A549 (cell line): ENCODE measurements around the gene CDK9. TPM values are rescaled to one million over a fixed set of nuclear protein-coding genes. Genes with fewer than 3 reads are reported as not detected.

ENCODE experiments used
- ATAC-seq, 2 experiments: fragments of 200-7000 bp in 1 of 2; fragments of >200 bp in 1 of 2; cut with Nextera tagmentation in 1 of 2; cut with Tn5 transposase in 1 of 2; 3 replicates each; pipeline versions ENCODE4 v1.8.0 to v1.9.1; 2018 to 2020; ENCODE audit warnings: mild to moderate bottlenecking in 1 of 2, moderate library complexity in 1 of 2
- CTCF ChIA-PET: fragments of 300-600 bp; sonication (Branson Sonifier 250); formaldehyde crosslinking; extraction: SDS; loops from one replicate; lab custom pipeline; 2021; ENCODE audit warnings: antibody characterized with exemption, inconsistent platforms; lab: Yijun Ruan, JAX
- POLR2A ChIA-PET: fragments of 350-600 bp; formaldehyde crosslinking; extraction: SDS; loops from one replicate; lab custom pipeline; 2021; ENCODE audit warnings: antibody characterized with exemption, inconsistent platforms; lab: Yijun Ruan, JAX
- DNase-seq, 2 experiments: peaks; one replicate each; pipeline versions ENCODE4 v3.0.0 to v3.0.0-alpha.2; 2011 to 2016; ENCODE audit warnings: low read depth in 1 of 2, low spot score in 1 of 2
- FAIRE-seq: peaks from 2 replicates; lab custom pipeline; 2011; peaks lifted over from hg19 to GRCh38; lab: Jason Lieb, UNC
- H3K27ac ChIP-seq, 2 experiments: fragments of >200 bp; sonication (Bioruptor Twin); formaldehyde crosslinking; 3 replicates each; pipeline ENCODE4 v1.5.1; 2016 to 2017
- H3K4me1 ChIP-seq: fragments of >200 bp; sonication (Bioruptor Twin); formaldehyde crosslinking; 3 replicates; pipeline ENCODE4 v1.6.1; 2016
- H3K4me2 ChIP-seq: fragments of >200 bp; sonication (Bioruptor Twin); formaldehyde crosslinking; 3 replicates; pipeline ENCODE4 v1.6.1; 2016
- H3K4me3 ChIP-seq: fragments of >200 bp; sonication (Bioruptor Twin); formaldehyde crosslinking; 3 replicates; pipeline ENCODE4 v1.5.1; 2016
- H3K9me3 ChIP-seq: fragments of >200 bp; sonication (Bioruptor Twin); formaldehyde crosslinking; 3 replicates; pipeline ENCODE4 v1.6.1; 2016
- CHD4 ChIP-seq: fragments of 200-600 bp; sonication (generic); IDR thresholded peaks from 2 replicates; pipeline ENCODE4 v1.6.1; 2016; ENCODE audit warnings: antibody characterized with exemption, mild to moderate bottlenecking, borderline replicate concordance
- GATA3 ChIP-seq: IDR thresholded peaks from 2 replicates; pipeline ENCODE4 v1.6.1; 2012; ENCODE audit warnings: borderline replicate concordance
- KDM1A ChIP-seq: fragments of 200-600 bp; sonication (generic); IDR thresholded peaks from 2 replicates; pipeline ENCODE4 v1.6.1; 2016; ENCODE audit warnings: low read depth, mild to moderate bottlenecking
- MAFK ChIP-seq: fragments of 450-650 bp; IDR thresholded peaks from 2 replicates; pipeline ENCODE4 v1.6.1; 2014; ENCODE audit not compliant: partially characterized antibody
- POLR2A ChIP-seq: IDR thresholded peaks from 2 replicates; pipeline ENCODE4 v1.6.1; 2012; ENCODE audit warnings: mild to moderate bottlenecking, low read length
- USF2 ChIP-seq: fragments of 450-650 bp; IDR thresholded peaks from 2 replicates; pipeline ENCODE4 v1.6.1; 2014; ENCODE audit warnings: antibody characterized with exemption
- ZC3H11A ChIP-seq: fragments of 450-650 bp; IDR thresholded peaks from 2 replicates; pipeline ENCODE4 v1.6.1; 2014; ENCODE audit warnings: antibody characterized with exemption, mild to moderate bottlenecking
- WGBS: methylation state at CpG from one replicate; pipeline ENCODE4 v1.1.6; 2017; ENCODE audit errors: missing lambda C conversion rate; 5-methylcytosine and 5-hydroxymethylcytosine counted together
- polyA plus RNA-seq, 4 experiments: library from polyadenylated mRNA; depleted of rRNA in 3 of 4; stranded (reverse); fragments of >200 nt; fragmentation: RNase III in 1 of 4; extraction: RNeasy Plus Mini Kit Qiagen cat#74134 plus additional on column Dnase treatment in 1 of 4; gene quantifications; 2 replicates in 3 of 4; 3 replicates in 1 of 4; pipeline ENCODE4 v1.2.3, GENCODE V29; 2011 to 2017
- TF ChIP-seq, protein P1 (sequence below): IDR thresholded peaks from 2 replicates; pipeline ENCODE4 v1.6.1; 2012
- TF ChIP-seq, protein P2 (sequence below): fragments of >200 bp; sonication (Bioruptor Twin); formaldehyde crosslinking; IDR thresholded peaks from 3 replicates; pipeline ENCODE4 v1.6.1; 2016
- TF ChIP-seq, protein P3 (sequence below): fragments of 200-600 bp; sonication (generic); IDR thresholded peaks from 2 replicates; pipeline ENCODE4 v1.6.1; 2016; ENCODE audit warnings: antibody characterized with exemption, mild to moderate bottlenecking, moderate library complexity
- TF ChIP-seq, protein P4 (sequence below): fragments of 250-450 bp; sonication (Bioruptor Pico); IDR thresholded peaks from 2 replicates; pipeline ENCODE4 v1.5.0; 2020; ENCODE audit warnings: low read depth, mild to moderate bottlenecking, moderate library complexity

The CDK9 gene
- polyA plus RNA-seq, 2 of the 4 experiments (the other 2 are of a cell fraction), result 43.8 to 45.7 TPM

GRCh38 chr9:127739614-127740330 lies 46.1 kb upstream of the CDK9 start:
- H3K27ac ChIP-seq, result peak overlapping the region; percentile 54 to 81

GRCh38 chr9:127741831-127742434 lies 43.9 kb upstream of the CDK9 start:
- FAIRE-seq, result no peak
- CTCF ChIA-PET, result interaction anchor here (0.6 to 9.6 kb wide), 10 partner anchors 9 to 200 kb away, joined by 3 to 114 read pairs (median 6); partner anchors contain the start of gene CDK9

More at GRCh38 chr9:127739614-127740330, 46.1 kb upstream of the CDK9 start:
- no peak for ATAC-seq
- POLR2A ChIA-PET, result interaction anchor here (1.4 to 2.0 kb wide), 2 partner anchors 31 to 46 kb away, joined by 5 to 9 read pairs; partner anchors contain the start of gene CDK9
- Histone ChIP-seq H3K4me2 (peak overlapping the region; percentile 89), H3K4me1 (peaks cover 34% of the 10 kb centered on the region), H3K4me3 (no peak overlapping the region), H3K9me3 (no peaks in the 10 kb centered on the region)
- 85% methylated on average over 19 of the region's 19 CpGs for WGBS
- CTCF ChIA-PET, result interaction anchor here (0.6 to 9.6 kb wide), 10 partner anchors 10 to 188 kb away, joined by 3 to 114 read pairs (median 4); partner anchors contain the start of genes CDK9, PTRH1 and TTC16
- no peak for FAIRE-seq
- TF ChIP-seq, protein P1, sequence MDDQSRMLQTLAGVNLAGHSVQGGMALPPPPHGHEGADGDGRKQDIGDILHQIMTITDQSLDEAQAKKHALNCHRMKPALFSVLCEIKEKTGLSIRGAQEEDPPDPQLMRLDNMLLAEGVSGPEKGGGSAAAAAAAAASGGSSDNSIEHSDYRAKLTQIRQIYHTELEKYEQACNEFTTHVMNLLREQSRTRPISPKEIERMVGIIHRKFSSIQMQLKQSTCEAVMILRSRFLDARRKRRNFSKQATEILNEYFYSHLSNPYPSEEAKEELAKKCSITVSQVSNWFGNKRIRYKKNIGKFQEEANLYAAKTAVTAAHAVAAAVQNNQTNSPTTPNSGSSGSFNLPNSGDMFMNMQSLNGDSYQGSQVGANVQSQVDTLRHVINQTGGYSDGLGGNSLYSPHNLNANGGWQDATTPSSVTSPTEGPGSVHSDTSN, result no peak
- TF ChIP-seq, protein P2, sequence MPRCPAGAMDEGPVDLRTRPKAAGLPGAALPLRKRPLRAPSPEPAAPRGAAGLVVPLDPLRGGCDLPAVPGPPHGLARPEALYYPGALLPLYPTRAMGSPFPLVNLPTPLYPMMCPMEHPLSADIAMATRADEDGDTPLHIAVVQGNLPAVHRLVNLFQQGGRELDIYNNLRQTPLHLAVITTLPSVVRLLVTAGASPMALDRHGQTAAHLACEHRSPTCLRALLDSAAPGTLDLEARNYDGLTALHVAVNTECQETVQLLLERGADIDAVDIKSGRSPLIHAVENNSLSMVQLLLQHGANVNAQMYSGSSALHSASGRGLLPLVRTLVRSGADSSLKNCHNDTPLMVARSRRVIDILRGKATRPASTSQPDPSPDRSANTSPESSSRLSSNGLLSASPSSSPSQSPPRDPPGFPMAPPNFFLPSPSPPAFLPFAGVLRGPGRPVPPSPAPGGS, result no peak
- TF ChIP-seq, protein P3, sequence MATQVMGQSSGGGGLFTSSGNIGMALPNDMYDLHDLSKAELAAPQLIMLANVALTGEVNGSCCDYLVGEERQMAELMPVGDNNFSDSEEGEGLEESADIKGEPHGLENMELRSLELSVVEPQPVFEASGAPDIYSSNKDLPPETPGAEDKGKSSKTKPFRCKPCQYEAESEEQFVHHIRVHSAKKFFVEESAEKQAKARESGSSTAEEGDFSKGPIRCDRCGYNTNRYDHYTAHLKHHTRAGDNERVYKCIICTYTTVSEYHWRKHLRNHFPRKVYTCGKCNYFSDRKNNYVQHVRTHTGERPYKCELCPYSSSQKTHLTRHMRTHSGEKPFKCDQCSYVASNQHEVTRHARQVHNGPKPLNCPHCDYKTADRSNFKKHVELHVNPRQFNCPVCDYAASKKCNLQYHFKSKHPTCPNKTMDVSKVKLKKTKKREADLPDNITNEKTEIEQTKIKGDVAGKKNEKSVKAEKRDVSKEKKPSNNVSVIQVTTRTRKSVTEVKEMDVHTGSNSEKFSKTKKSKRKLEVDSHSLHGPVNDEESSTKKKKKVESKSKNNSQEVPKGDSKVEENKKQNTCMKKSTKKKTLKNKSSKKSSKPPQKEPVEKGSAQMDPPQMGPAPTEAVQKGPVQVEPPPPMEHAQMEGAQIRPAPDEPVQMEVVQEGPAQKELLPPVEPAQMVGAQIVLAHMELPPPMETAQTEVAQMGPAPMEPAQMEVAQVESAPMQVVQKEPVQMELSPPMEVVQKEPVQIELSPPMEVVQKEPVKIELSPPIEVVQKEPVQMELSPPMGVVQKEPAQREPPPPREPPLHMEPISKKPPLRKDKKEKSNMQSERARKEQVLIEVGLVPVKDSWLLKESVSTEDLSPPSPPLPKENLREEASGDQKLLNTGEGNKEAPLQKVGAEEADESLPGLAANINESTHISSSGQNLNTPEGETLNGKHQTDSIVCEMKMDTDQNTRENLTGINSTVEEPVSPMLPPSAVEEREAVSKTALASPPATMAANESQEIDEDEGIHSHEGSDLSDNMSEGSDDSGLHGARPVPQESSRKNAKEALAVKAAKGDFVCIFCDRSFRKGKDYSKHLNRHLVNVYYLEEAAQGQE, result no peak
- TF ChIP-seq POLR2A, result no peak
- TF ChIP-seq KDM1A, result no peak
- no peak for TF ChIP-seq ZC3H11A
- TF ChIP-seq GATA3, result no peak
- DNase-seq, result no peak

More at GRCh38 chr9:127741831-127742434, 43.9 kb upstream of the CDK9 start:
- peak; percentile 67 to 78 for ATAC-seq
- H3K4me1 ChIP-seq, result peaks cover 31% of the 10 kb centered on the region
- peak; percentile 49 to 81 for DNase-seq
- TF ChIP-seq USF2 (no peak), CHD4 (no peak), MAFK (peak; percentile 91), GATA3 (no peak)
- TF ChIP-seq, protein P4, sequence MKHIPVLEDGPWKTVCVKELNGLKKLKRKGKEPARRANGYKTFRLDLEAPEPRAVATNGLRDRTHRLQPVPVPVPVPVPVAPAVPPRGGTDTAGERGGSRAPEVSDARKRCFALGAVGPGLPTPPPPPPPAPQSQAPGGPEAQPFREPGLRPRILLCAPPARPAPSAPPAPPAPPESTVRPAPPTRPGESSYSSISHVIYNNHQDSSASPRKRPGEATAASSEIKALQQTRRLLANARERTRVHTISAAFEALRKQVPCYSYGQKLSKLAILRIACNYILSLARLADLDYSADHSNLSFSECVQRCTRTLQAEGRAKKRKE (CRISPR knock-in tag), result no peak
- TF ChIP-seq, all 56 proteins: peak for 1
- 32% methylated on average over 29 of the region's 38 CpGs for WGBS
- Histone ChIP-seq H3K9me3 (no peaks in the 10 kb centered on the region), H3K4me2 (peak overlapping the region; percentile 89), H3K27ac (peak overlapping the region; percentile 6 to 71; a peak in 4 of 6 replicates), H3K4me3 (peak overlapping the region; percentile 42)
- POLR2A ChIA-PET, result interaction anchor here (1.1 kb wide), 1 partner anchor 29 kb away, joined by 3 read pairs; no protein-coding TSS in a partner anchor
